IMR-90 (cell line): Measurements from ENCODE around the gene TNS3. TPM values are rescaled to one million over a fixed set of nuclear protein-coding genes. Genes with fewer than 3 reads are reported as not detected.

Experiments used
- ELK1 ChIP-seq: fragments of 150-350 bp; IDR thresholded peaks from 2 replicates; pipeline ENCODE4 v1.6.1; 2016; ENCODE audit warnings: low read depth, mild to moderate bottlenecking, low read length, moderate library complexity, borderline replicate concordance
- RAD21 ChIP-seq: IDR thresholded peaks from 2 replicates; pipeline ENCODE4 v1.6.1; 2012; ENCODE audit warnings: low read length, improper control_type of control experiment
- polyA plus RNA-seq, 3 experiments: library from polyadenylated mRNA; depleted of rRNA; stranded (reverse); fragments of >200 nt; gene quantifications; 2 replicates each; pipeline ENCODE4 v1.2.3, GENCODE V29; 2012; ENCODE audit warnings: low replicate concordance in 1 of 3
- total RNA-seq: library from RNA; depleted of rRNA; stranded (reverse); fragments of >200 nt; gene quantifications from 2 replicates; pipeline ENCODE4 v1.2.3, GENCODE V29; 2012

The TNS3 gene
- total and polyA plus RNA-seq, 2 of the 4 experiments (the other 2 are of a cell fraction) = 64.3 to 79.2 TPM

GRCh38 chr7:47482013-47482875 lies 99.7 kb downstream of the TNS3 start (continued):
- TF ChIP-seq ELK1 (no peak), RAD21 (peak; percentile 33; the same call in 1 of the 2 replicates)
